ENCODE data around the gene UROC1.

UROC1 gene

GRCh38 chr3:126540342-126540849, 22.8 kb upstream of the UROC1 start:
- H2AFZ ChIP-seq (ENCODE audit: insufficient read depth, low read length, poor library complexity) = no peak overlapping the region
- no peak overlapping the region for H2BK5ac ChIP-seq (ENCODE audit: low read depth, low read length, poor library complexity)
- H3K27ac ChIP-seq (ENCODE audit: low read depth, low read length) = no peak overlapping the region
- H3K4me1 ChIP-seq (ENCODE audit: control insufficient read depth in 1 of 2, insufficient read depth in 2 of 2, low read length in 2 of 2) = no peaks in the 10 kb centered on the region
- H3K4ac ChIP-seq (ENCODE audit: low read depth, low read length) = no peak overlapping the region
- DNase-seq = peak; percentile 29 to 79
- no peak overlapping the region for H3K4me3 ChIP-seq (ENCODE audit: low read depth, low read length)
- H3K27me3 ChIP-seq (ENCODE audit: insufficient read depth, low read length) = no peaks in the 10 kb centered on the region
- no peaks in the 10 kb centered on the region for H3K79me2 ChIP-seq (ENCODE audit: control insufficient read depth, insufficient read depth, low read length, poor library complexity)
- no peak overlapping the region for H4K8ac ChIP-seq (ENCODE audit: low read depth, low read length)
- H3K9me3 ChIP-seq (ENCODE audit: insufficient read depth, low read depth, low read length) = peaks cover 7% of the 10 kb centered on the region
- H4K91ac ChIP-seq (ENCODE audit: low read depth, low read length) = no peak overlapping the region
- no peak overlapping the region for H2BK120ac ChIP-seq (ENCODE audit: insufficient read depth, low read length, poor library complexity)
- H3K9ac ChIP-seq (ENCODE audit: low read length) = no peak overlapping the region
- no peak overlapping the region for H3K23ac ChIP-seq (ENCODE audit: low read length)
- WGBS (ENCODE audit: extremely low coverage, insufficient coverage, insufficient read length) = no CpG with 5 or more reads among the region's 9 CpGs
- H2AK5ac ChIP-seq (ENCODE audit: low read length) = no peak overlapping the region
- no peak overlapping the region for H4K12ac ChIP-seq (ENCODE audit: low read depth, low read length)
- no peaks in the 10 kb centered on the region for H3K36me3 ChIP-seq (ENCODE audit: control insufficient read depth in 1 of 2, insufficient read depth in 2 of 2, low read length in 2 of 2)
- no peaks in the 10 kb centered on the region for H3K79me1 ChIP-seq (ENCODE audit: low read length)
- no peak overlapping the region for H3K18ac ChIP-seq (ENCODE audit: low read length)
- H3K4me2 ChIP-seq (ENCODE audit: low read length) = no peak overlapping the region
- no peak overlapping the region for H3K14ac ChIP-seq (ENCODE audit: low read length)
- no peak overlapping the region for H2BK12ac ChIP-seq (ENCODE audit: low read length)

GRCh38 chr3:126539558-126540250, 22.1 kb upstream of the UROC1 start:
- H3K4me3 ChIP-seq (ENCODE audit: low read depth, low read length) = peak overlapping the region; percentile 50
- no peaks in the 10 kb centered on the region for H3K4me1 ChIP-seq (ENCODE audit: control insufficient read depth in 1 of 2, insufficient read depth in 2 of 2, low read length in 2 of 2)
- H3K9me3 ChIP-seq (ENCODE audit: insufficient read depth, low read depth, low read length) = peaks cover 7% of the 10 kb centered on the region
- H4K91ac ChIP-seq (ENCODE audit: low read depth, low read length) = no peak overlapping the region
- no peak overlapping the region for H2BK5ac ChIP-seq (ENCODE audit: low read depth, low read length, poor library complexity)
- H3K27ac ChIP-seq (ENCODE audit: low read depth, low read length) = no peak overlapping the region
- no peak overlapping the region for H2BK120ac ChIP-seq (ENCODE audit: insufficient read depth, low read length, poor library complexity)
- no peak overlapping the region for H2AK5ac ChIP-seq (ENCODE audit: low read length)
- no peaks in the 10 kb centered on the region for H3K36me3 ChIP-seq (ENCODE audit: control insufficient read depth in 1 of 2, insufficient read depth in 2 of 2, low read length in 2 of 2)
- no peak overlapping the region for H3K23ac ChIP-seq (ENCODE audit: low read length)
- H2BK12ac ChIP-seq (ENCODE audit: low read length) = no peak overlapping the region
- no peak overlapping the region for H3K14ac ChIP-seq (ENCODE audit: low read length)
- H3K9ac ChIP-seq (ENCODE audit: low read length) = no peak overlapping the region
- H3K79me2 ChIP-seq (ENCODE audit: control insufficient read depth, insufficient read depth, low read length, poor library complexity) = no peaks in the 10 kb centered on the region
- no peak overlapping the region for H4K8ac ChIP-seq (ENCODE audit: low read depth, low read length)
- WGBS (ENCODE audit: extremely low coverage, insufficient coverage, insufficient read length) = no CpG with 5 or more reads among the region's 10 CpGs
- no peaks in the 10 kb centered on the region for H3K27me3 ChIP-seq (ENCODE audit: insufficient read depth, low read length)
- no peaks in the 10 kb centered on the region for H3K79me1 ChIP-seq (ENCODE audit: low read length)
- H3K4me2 ChIP-seq (ENCODE audit: low read length) = no peak overlapping the region
- H2AFZ ChIP-seq (ENCODE audit: insufficient read depth, low read length, poor library complexity) = no peak overlapping the region
- H4K12ac ChIP-seq (ENCODE audit: low read depth, low read length) = no peak overlapping the region
- no peak overlapping the region for H3K4ac ChIP-seq (ENCODE audit: low read depth, low read length)
- no peak overlapping the region for H3K18ac ChIP-seq (ENCODE audit: low read length)
- DNase-seq = no peak

GRCh38 chr3:126538966-126539365, 21.4 kb upstream of the UROC1 start:
- Histone ChIP-seq H3K9me3 (ENCODE audit: insufficient read depth, low read depth, low read length) (peaks cover 9% of the 10 kb centered on the region), H4K12ac (ENCODE audit: low read depth, low read length) (no peak overlapping the region), H2AK5ac (ENCODE audit: low read length) (no peak overlapping the region), H2BK5ac (ENCODE audit: low read depth, low read length, poor library complexity) (no peak overlapping the region), H3K9ac (ENCODE audit: low read length) (no peak overlapping the region), H3K79me2 (ENCODE audit: control insufficient read depth, insufficient read depth, low read length, poor library complexity) (no peaks in the 10 kb centered on the region), H3K14ac (ENCODE audit: low read length) (no peak overlapping the region), H4K91ac (ENCODE audit: low read depth, low read length) (no peak overlapping the region), H4K8ac (ENCODE audit: low read depth, low read length) (no peak overlapping the region), H2AFZ (ENCODE audit: insufficient read depth, low read length, poor library complexity) (no peak overlapping the region), H2BK120ac (ENCODE audit: insufficient read depth, low read length, poor library complexity) (no peak overlapping the region), H3K4me3 (ENCODE audit: low read depth, low read length) (no peak overlapping the region), H3K4me1 (ENCODE audit: control insufficient read depth in 1 of 2, insufficient read depth in 2 of 2, low read length in 2 of 2) (no peaks in the 10 kb centered on the region), H3K79me1 (ENCODE audit: low read length) (no peaks in the 10 kb centered on the region), H3K27me3 (ENCODE audit: insufficient read depth, low read length) (no peaks in the 10 kb centered on the region), H3K4ac (ENCODE audit: low read depth, low read length) (no peak overlapping the region), H3K27ac (ENCODE audit: low read depth, low read length) (no peak overlapping the region), H3K23ac (ENCODE audit: low read length) (no peak overlapping the region), H3K36me3 (ENCODE audit: control insufficient read depth in 1 of 2, insufficient read depth in 2 of 2, low read length in 2 of 2) (no peaks in the 10 kb centered on the region), H2BK12ac (ENCODE audit: low read length) (no peak overlapping the region), H3K18ac (ENCODE audit: low read length) (no peak overlapping the region), H3K4me2 (ENCODE audit: low read length) (no peak overlapping the region)
- no CpG with 5 or more reads among the region's 5 CpGs for WGBS (ENCODE audit: extremely low coverage, insufficient coverage, insufficient read length)
- DNase-seq = no peak

GRCh38 chr3:126538316-126538715, 20.7 kb upstream of the UROC1 start:
- DNase-seq = no peak
- no peaks in the 10 kb centered on the region for H3K79me1 ChIP-seq (ENCODE audit: low read length)
- no peak overlapping the region for H3K9ac ChIP-seq (ENCODE audit: low read length)
- H4K91ac ChIP-seq (ENCODE audit: low read depth, low read length) = no peak overlapping the region
- H3K4me2 ChIP-seq (ENCODE audit: low read length) = no peak overlapping the region
- H2AFZ ChIP-seq (ENCODE audit: insufficient read depth, low read length, poor library complexity) = no peak overlapping the region
- no peak overlapping the region for H4K8ac ChIP-seq (ENCODE audit: low read depth, low read length)
- no peak overlapping the region for H3K4me3 ChIP-seq (ENCODE audit: low read depth, low read length)
- no peak overlapping the region for H3K18ac ChIP-seq (ENCODE audit: low read length)
- H3K14ac ChIP-seq (ENCODE audit: low read length) = no peak overlapping the region
- no peak overlapping the region for H2BK12ac ChIP-seq (ENCODE audit: low read length)
- H2BK5ac ChIP-seq (ENCODE audit: low read depth, low read length, poor library complexity) = no peak overlapping the region
- no peak overlapping the region for H2AK5ac ChIP-seq (ENCODE audit: low read length)
- no peak overlapping the region for H2BK120ac ChIP-seq (ENCODE audit: insufficient read depth, low read length, poor library complexity)
- H3K4me1 ChIP-seq (ENCODE audit: control insufficient read depth in 1 of 2, insufficient read depth in 2 of 2, low read length in 2 of 2) = no peaks in the 10 kb centered on the region
- H3K4ac ChIP-seq (ENCODE audit: low read depth, low read length) = no peak overlapping the region
- H3K79me2 ChIP-seq (ENCODE audit: control insufficient read depth, insufficient read depth, low read length, poor library complexity) = no peaks in the 10 kb centered on the region
- H4K12ac ChIP-seq (ENCODE audit: low read depth, low read length) = no peak overlapping the region
- no peak overlapping the region for H3K27ac ChIP-seq (ENCODE audit: low read depth, low read length)
- no CpG with 5 or more reads among the region's 9 CpGs for WGBS (ENCODE audit: extremely low coverage, insufficient coverage, insufficient read length)
- H3K23ac ChIP-seq (ENCODE audit: low read length) = no peak overlapping the region
- H3K9me3 ChIP-seq (ENCODE audit: insufficient read depth, low read depth, low read length) = peaks cover 9% of the 10 kb centered on the region
- H3K36me3 ChIP-seq (ENCODE audit: control insufficient read depth in 1 of 2, insufficient read depth in 2 of 2, low read length in 2 of 2) = no peaks in the 10 kb centered on the region
- no peaks in the 10 kb centered on the region for H3K27me3 ChIP-seq (ENCODE audit: insufficient read depth, low read length)
